ENCODE measurements around the gene ERLIN1. TPM values are rescaled to one million over a fixed set of nuclear protein-coding genes. Genes with fewer than 3 reads are reported as not detected.

ERLIN1 gene
- total RNA-seq, 1 donor from 2014 or later = 35.7 TPM

- H3K9ac ChIP-seq = no peak overlapping the region
- H3K4me1 ChIP-seq = no peaks in the 10 kb centered on the region
- Mint-ChIP-seq H3K36me3 (peaks cover 18% of the 10 kb centered on the region), H3K4me3 (no peak overlapping the region), H3K27ac (no peak overlapping the region), H3K4me1 (no peaks in the 10 kb centered on the region), H3K9me3 (no peaks in the 10 kb centered on the region), H3K27me3 (ENCODE audit: insufficient read depth, low read depth) (peaks cover 2% of the 10 kb centered on the region)
- H3F3A ChIP-seq (ENCODE audit: low read depth) = no peaks in the 10 kb centered on the region
- H4K20me1 ChIP-seq (ENCODE audit: low read depth) = no peaks in the 10 kb centered on the region
- no peak overlapping the region for H2AFZ ChIP-seq (replicated peaks)
- TF ChIP-seq EZH2 (IDR thresholded peaks at IDR 0.05) (no peak), EZH2phosphoT487 (IDR thresholded peaks at IDR 0.05) (no peak), CTCF (IDR thresholded peaks at IDR 0.05) (no peak)
- H3K4me3 ChIP-seq = no peak overlapping the region
- no peaks in the 10 kb centered on the region for H3K79me2 ChIP-seq (ENCODE audit: low read depth)
- no peak overlapping the region for H3K4me2 ChIP-seq
- no peaks in the 10 kb centered on the region for H3K27me3 ChIP-seq
- H3K9me3 ChIP-seq (ENCODE audit: low read depth) = no peaks in the 10 kb centered on the region
- H3K36me3 ChIP-seq = no peaks in the 10 kb centered on the region
- DNase-seq (ENCODE audit: low spot score) = no peak
- no peak overlapping the region for H3K27ac ChIP-seq
Measured at GRCh38 chr10:100209303-100209702, 23.5 kb upstream of the ERLIN1 start.

GRCh38 chr10:100208276-100208675 lies 22.4 kb upstream of the ERLIN1 start:
- H3K36me3 ChIP-seq = no peaks in the 10 kb centered on the region
- no peak overlapping the region for H2AFZ ChIP-seq (replicated peaks)
- no peak overlapping the region for H3K4me3 ChIP-seq
- no peak overlapping the region for H3K4me2 ChIP-seq
- no peak overlapping the region for H3K27ac ChIP-seq
- no peaks in the 10 kb centered on the region for H3K27me3 ChIP-seq
- peaks cover 23% of the 10 kb centered on the region for H3K36me3 Mint-ChIP-seq
- H4K20me1 ChIP-seq (ENCODE audit: low read depth) = no peaks in the 10 kb centered on the region
- H3K27me3 Mint-ChIP-seq (ENCODE audit: insufficient read depth, low read depth) = peaks cover 2% of the 10 kb centered on the region
- no peaks in the 10 kb centered on the region for H3K9me3 Mint-ChIP-seq
- H3K27ac Mint-ChIP-seq = no peak overlapping the region
- TF ChIP-seq EZH2 (IDR thresholded peaks at IDR 0.05) (no peak), CTCF (IDR thresholded peaks at IDR 0.05) (no peak), EZH2phosphoT487 (IDR thresholded peaks at IDR 0.05) (no peak)
- no peak overlapping the region for H3K9ac ChIP-seq
- H3K4me3 Mint-ChIP-seq = no peak overlapping the region
- no peaks in the 10 kb centered on the region for H3K4me1 Mint-ChIP-seq
- H3K9me3 ChIP-seq (ENCODE audit: low read depth) = no peaks in the 10 kb centered on the region
- no peaks in the 10 kb centered on the region for H3K4me1 ChIP-seq
- no peaks in the 10 kb centered on the region for H3K79me2 ChIP-seq (ENCODE audit: low read depth)
- DNase-seq (ENCODE audit: low spot score) = no peak
- no peaks in the 10 kb centered on the region for H3F3A ChIP-seq (ENCODE audit: low read depth)

- H3K27ac Mint-ChIP-seq = no peak overlapping the region
- no peak overlapping the region for H3K4me3 Mint-ChIP-seq
- DNase-seq (ENCODE audit: low spot score) = no peak
- Histone ChIP-seq H3K9me3 (ENCODE audit: low read depth) (no peaks in the 10 kb centered on the region), H3K79me2 (ENCODE audit: low read depth) (no peaks in the 10 kb centered on the region), H2AFZ (replicated peaks) (no peak overlapping the region), H3F3A (ENCODE audit: low read depth) (no peaks in the 10 kb centered on the region), H3K4me2 (no peak overlapping the region), H4K20me1 (ENCODE audit: low read depth) (no peaks in the 10 kb centered on the region), H3K9ac (no peak overlapping the region), H3K27ac (no peak overlapping the region), H3K27me3 (no peaks in the 10 kb centered on the region), H3K4me1 (no peaks in the 10 kb centered on the region), H3K4me3 (no peak overlapping the region), H3K36me3 (peaks cover 4% of the 10 kb centered on the region)
- no peaks in the 10 kb centered on the region for H3K27me3 Mint-ChIP-seq (ENCODE audit: insufficient read depth, low read depth)
- peaks cover 21% of the 10 kb centered on the region for H3K36me3 Mint-ChIP-seq
- TF ChIP-seq EZH2phosphoT487 (IDR thresholded peaks at IDR 0.05) (no peak), EZH2 (IDR thresholded peaks at IDR 0.05) (no peak), CTCF (IDR thresholded peaks at IDR 0.05) (no peak)
- no peaks in the 10 kb centered on the region for H3K4me1 Mint-ChIP-seq
- no peaks in the 10 kb centered on the region for H3K9me3 Mint-ChIP-seq
Measured at GRCh38 chr10:100204370-100204769, 18.5 kb upstream of the ERLIN1 start.

All from neural progenitor cell (in vitro differentiated cells).